SK-N-MC (cell line): ENCODE data around the gene SP2.
A peak's percentile ranks its signal among the peaks of the same experiment; 100 is the strongest.

Experiments used
- DNase-seq: peaks from one replicate; pipeline ENCODE4 v3.0.0-alpha.2; 2011; ENCODE audit warnings: low read depth, low spot score
- H3K27ac ChIP-seq: fragments of 200-600 bp; sonication (generic); 2 replicates; pipeline ENCODE4 v1.5.1; 2016; ENCODE audit warnings: mixed run types
- H3K36me3 ChIP-seq: fragments of 200-600 bp; sonication (generic); 2 replicates; pipeline ENCODE4 v1.6.1; 2017; ENCODE audit warnings: antibody characterized with exemption, low read length, mixed read lengths; ENCODE audit not compliant: insufficient read depth
- H3K4me3 ChIP-seq: fragments of 200-600 bp; sonication (generic); 2 replicates; pipeline ENCODE4 v1.5.1; 2016
- H3K9ac ChIP-seq: fragments of 200-600 bp; sonication (generic); 2 replicates; pipeline ENCODE4 v1.8.0; 2017; ENCODE audit warnings: mixed run types, mixed read lengths; ENCODE audit not compliant: insufficient read length
- H3K9me3 ChIP-seq: fragments of 200-600 bp; sonication (generic); 2 replicates; pipeline ENCODE4 v1.6.1; 2017; ENCODE audit warnings: low read depth, mild to moderate bottlenecking, antibody characterized with exemption, low read length, moderate library complexity, mixed read lengths
- EZH2 ChIP-seq: fragments of 200-600 bp; sonication (generic); IDR thresholded peaks from one replicate; pipeline ENCODE4 v1.6.1; 2017; ENCODE audit warnings: antibody characterized with exemption
- FOXP2 ChIP-seq: optimal IDR thresholded peaks from 2 replicates; pipeline ENCODE3; 2011; ENCODE audit warnings: mild to moderate bottlenecking, moderate library complexity; ENCODE audit not compliant: insufficient read depth; ENCODE audit errors: extremely low read length, control extremely low read depth
- POLR2AphosphoS5 ChIP-seq: IDR thresholded peaks from 2 replicates; pipeline ENCODE4 v1.6.1; 2012; ENCODE audit warnings: mild to moderate bottlenecking, low read depth, low read length, borderline replicate concordance

SP2 gene

DNA sequence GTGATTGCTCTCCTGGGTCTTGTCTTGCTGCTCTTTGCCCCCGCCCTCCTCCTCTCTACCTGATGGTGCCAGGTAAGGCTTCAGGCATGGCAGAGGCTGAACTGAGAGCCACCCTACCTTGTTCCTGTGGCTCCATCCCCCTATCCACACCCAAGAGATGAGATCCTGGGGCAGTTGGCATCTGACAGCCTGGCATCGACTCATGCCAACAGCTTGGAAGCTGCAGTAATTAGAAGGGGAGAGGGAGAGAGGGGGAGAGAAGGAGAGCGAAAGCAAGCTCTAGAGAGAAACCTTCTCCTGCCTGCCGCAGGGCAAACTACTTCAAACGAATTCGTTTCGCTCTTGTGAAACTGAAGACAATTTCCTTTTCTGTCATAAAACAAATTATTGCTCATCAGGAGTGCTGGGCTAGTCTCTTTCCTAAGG, 31.2 kb upstream of the SP2 start:
- H3K36me3 ChIP-seq, result no peaks in the 10 kb centered on the region
- no peaks in the 10 kb centered on the region for H3K9me3 ChIP-seq
- no peak for TF ChIP-seq FOXP2
- no peak for TF ChIP-seq EZH2
- peak; percentile 59; the same call in 1 of the 2 replicates for TF ChIP-seq POLR2AphosphoS5
- DNase-seq, result peak; percentile 74
- no peak overlapping the region for H3K9ac ChIP-seq
- H3K4me3 ChIP-seq, result no peak overlapping the region; the same call in 1 of the 2 replicates
- H3K27ac ChIP-seq, result no peak overlapping the region

DNA sequence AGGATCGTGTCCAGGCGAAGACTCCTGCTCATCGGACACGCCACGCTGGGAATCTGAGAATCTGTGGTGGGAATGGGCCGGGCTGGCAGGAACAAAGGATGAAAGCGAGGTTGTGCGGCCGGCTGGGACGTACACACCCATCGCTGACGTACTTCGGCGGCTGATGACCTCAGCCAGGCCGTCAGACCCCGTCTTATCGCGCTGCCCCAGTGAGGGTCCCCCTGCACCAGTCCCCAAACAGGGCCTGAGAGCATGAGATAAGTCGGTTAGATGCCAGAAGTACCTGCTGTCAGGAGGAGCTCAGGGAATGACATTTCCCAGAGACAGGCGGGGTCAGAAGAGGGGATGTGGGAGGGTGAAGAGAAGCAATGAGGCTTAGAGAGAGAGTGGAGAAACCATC, 29.1 kb upstream of the SP2 start:
- Histone ChIP-seq H3K9ac (no peak overlapping the region), H3K9me3 (no peaks in the 10 kb centered on the region), H3K27ac (no peak overlapping the region), H3K4me3 (no peak overlapping the region), H3K36me3 (no peaks in the 10 kb centered on the region)
- TF ChIP-seq FOXP2 (no peak), POLR2AphosphoS5 (no peak), EZH2 (no peak)
- no peak for DNase-seq

GRCh38 chr17:47867813-47868533, 28.1 kb upstream of the SP2 start:
- H3K9ac ChIP-seq, result no peak overlapping the region
- H3K9me3 ChIP-seq, result no peaks in the 10 kb centered on the region
- no peaks in the 10 kb centered on the region for H3K36me3 ChIP-seq
- H3K4me3 ChIP-seq, result no peak overlapping the region
- DNase-seq, result no peak
- TF ChIP-seq EZH2 (no peak), FOXP2 (no peak), POLR2AphosphoS5 (no peak)
- H3K27ac ChIP-seq, result no peak overlapping the region

GRCh38 chr17:47869114-47869513, 26.9 kb upstream of the SP2 start:
- H3K27ac ChIP-seq, result no peak overlapping the region
- no peak overlapping the region for H3K9ac ChIP-seq
- no peak for TF ChIP-seq POLR2AphosphoS5
- H3K36me3 ChIP-seq, result no peaks in the 10 kb centered on the region
- no peak overlapping the region for H3K4me3 ChIP-seq
- no peak for DNase-seq
- no peaks in the 10 kb centered on the region for H3K9me3 ChIP-seq

DNA sequence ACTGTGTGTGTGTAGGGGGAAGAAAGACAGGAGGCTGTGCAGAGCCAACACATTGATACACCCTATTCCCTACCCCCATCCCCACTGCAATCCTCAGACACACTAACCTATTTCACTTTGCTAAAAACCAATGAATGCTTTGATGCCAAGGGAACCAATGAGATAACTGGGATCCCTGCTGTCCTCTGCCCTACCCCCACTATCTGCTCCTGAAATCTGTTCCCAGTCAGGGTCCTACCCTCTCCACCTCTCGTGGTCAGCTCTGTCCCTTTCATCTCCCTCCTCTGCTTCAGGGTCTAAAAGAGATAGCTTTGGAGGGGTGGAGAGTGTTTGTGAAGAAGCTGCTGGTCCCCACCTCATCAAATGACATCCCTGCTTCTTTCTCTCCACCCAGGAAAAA, 26.0 kb upstream of the SP2 start:
- H3K9ac ChIP-seq, result no peak overlapping the region
- no peaks in the 10 kb centered on the region for H3K9me3 ChIP-seq
- TF ChIP-seq EZH2 (no peak), FOXP2 (no peak), POLR2AphosphoS5 (no peak)

DNA sequence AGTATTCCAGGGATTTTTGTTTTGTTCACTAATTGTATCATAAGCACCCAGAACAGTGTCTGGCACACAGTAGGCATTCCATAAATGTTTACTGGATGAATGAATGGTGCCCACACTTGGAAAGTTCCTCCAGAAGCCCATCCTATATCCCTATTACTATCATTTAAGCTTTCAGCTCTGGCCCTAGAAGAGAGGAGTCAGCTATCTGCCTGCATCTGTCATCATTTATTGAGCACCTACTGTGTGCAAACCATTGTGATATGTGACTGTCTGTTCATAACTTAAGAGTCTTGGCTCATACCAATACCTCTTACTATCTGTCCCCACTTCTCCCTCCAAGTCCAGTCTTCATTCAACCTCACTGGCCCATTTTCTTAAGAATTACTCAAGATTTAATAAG, 25.0 kb upstream of the SP2 start:
- no peaks in the 10 kb centered on the region for H3K9me3 ChIP-seq
- H3K4me3 ChIP-seq, result no peak overlapping the region
- H3K9ac ChIP-seq, result no peak overlapping the region
- H3K36me3 ChIP-seq, result no peaks in the 10 kb centered on the region
- no peak for DNase-seq
- TF ChIP-seq POLR2AphosphoS5 (no peak), EZH2 (no peak), FOXP2 (no peak)
- no peak overlapping the region for H3K27ac ChIP-seq

More for the DNA sequence above, 26.0 kb upstream of the SP2 start:
- Histone ChIP-seq H3K4me3 (no peak overlapping the region), H3K36me3 (no peaks in the 10 kb centered on the region), H3K27ac (no peak overlapping the region)
- DNase-seq, result no peak

DNA sequence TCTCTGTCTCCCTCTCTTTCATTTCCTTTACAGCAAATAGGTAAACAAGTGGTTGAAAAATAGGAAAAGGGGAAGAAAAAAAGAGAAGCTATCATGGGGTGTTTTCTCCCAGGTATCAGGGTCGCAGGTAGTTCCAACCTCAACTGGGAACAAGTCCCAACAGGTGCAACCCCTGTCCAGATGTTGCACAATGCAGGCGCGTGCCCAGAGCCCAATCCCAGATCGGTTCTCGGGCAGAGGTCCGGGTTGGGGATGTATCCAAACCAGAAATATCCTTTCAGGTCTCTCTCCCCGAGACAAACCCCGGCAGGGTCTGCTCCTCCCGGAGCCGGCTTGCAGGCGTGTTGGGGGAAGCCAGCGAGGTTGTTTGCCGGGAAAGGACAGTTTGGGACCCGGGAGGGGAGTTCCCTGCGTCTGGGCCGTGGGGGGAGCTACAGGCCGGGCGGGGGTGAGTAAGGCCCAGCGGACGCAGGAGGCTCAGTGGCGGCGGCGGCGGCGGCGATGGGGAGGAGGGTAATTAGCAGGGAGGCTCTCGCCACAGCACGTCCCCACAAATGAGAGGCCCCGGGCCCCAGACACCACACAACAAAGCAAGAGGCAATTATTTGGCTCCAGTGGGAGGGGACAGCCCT, 23.9 kb upstream of the SP2 start:
- no peaks in the 10 kb centered on the region for H3K9me3 ChIP-seq
- H3K4me3 ChIP-seq, result no peak overlapping the region
- TF ChIP-seq POLR2AphosphoS5, result no peak
- no peak for TF ChIP-seq FOXP2
- no peak for TF ChIP-seq EZH2
- no peaks in the 10 kb centered on the region for H3K36me3 ChIP-seq
- no peak overlapping the region for H3K9ac ChIP-seq
- no peak for DNase-seq
- no peak overlapping the region for H3K27ac ChIP-seq

DNA sequence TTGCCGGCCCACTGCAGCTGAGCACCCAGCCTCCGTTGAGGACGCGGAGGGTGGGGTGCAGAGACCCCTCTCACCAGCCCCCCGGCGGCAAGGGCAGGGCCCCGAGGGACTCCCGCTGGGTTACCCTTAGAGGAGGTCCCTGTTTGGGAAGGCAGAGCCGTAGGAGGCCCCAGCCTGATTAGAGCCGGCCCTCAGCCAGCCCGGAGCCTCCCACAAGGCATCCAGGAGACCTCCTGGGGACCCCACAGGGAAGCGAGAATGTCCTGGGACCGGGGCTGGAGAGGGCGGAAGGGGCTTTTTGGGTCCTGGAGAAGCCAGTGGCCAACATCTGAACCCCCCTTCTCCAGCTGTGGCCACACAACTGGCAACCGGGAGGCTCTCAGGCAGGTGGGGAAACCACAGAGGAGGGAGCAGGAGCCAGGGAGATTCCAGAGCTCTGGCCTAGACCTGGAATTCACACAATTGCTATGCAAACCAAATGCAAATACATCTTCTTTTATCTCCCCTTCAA, 23.3 kb upstream of the SP2 start:
- Histone ChIP-seq H3K9ac (no peak overlapping the region), H3K9me3 (no peaks in the 10 kb centered on the region), H3K4me3 (no peak overlapping the region), H3K27ac (no peak overlapping the region), H3K36me3 (no peaks in the 10 kb centered on the region)
- TF ChIP-seq POLR2AphosphoS5 (no peak), FOXP2 (no peak), EZH2 (no peak)
- no peak for DNase-seq
